Inflammatory macrophage treated with lipopolysaccharide for 4 hours (primary cell): ENCODE data around the gene TWIST2.

Source experiments
- DNase-seq: peaks from one replicate; pipeline ENCODE4 v3.0.0-alpha.2; 2020

Gene TWIST2

DNA sequence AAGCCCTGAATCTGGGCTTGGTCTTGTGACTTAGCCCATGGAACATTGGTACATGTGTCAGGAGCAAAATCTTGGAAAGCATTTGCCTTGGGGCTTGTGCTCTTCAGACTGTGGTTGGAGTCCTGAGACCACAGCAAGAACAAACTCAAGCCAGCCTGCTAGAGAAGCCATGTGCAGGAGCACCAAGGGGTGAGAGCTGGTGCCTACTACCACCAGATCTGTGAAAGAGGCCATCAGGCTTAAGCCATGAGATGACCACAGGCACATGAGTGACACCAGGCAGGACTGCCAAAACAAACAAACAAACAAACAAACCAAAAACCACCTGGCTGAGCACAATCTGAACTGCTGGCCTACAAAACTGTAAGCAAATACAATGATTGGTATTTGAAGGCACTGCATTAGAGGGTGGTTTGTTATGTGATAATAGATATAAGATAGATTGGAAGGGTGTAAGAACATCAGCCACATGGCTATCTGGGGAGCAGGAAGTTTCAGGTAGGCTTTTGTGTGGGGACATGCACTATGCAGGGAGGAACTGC is 9.0 kb upstream of the TWIST2 start:
- DNase-seq: no peak

DNA sequence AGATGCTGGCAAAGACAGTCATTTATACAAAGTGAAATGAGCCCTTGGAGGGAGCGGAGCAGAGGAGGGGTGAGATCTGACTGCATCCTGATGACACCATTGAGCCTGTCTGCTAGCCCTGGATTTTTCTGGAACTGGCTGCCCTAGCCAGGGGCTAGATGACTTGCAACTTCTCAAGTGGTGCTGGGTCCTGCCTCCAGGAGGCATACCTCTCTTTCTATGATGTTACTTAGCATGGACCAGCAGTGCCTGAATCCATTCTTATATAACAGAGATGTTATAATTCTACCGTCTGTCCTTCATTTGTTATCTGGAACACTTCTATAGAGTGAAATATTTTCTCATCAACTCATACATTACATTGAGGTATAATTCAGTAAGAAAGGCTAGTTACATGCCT is 8.5 kb upstream of the TWIST2 start:
- DNase-seq: no peak

DNA sequence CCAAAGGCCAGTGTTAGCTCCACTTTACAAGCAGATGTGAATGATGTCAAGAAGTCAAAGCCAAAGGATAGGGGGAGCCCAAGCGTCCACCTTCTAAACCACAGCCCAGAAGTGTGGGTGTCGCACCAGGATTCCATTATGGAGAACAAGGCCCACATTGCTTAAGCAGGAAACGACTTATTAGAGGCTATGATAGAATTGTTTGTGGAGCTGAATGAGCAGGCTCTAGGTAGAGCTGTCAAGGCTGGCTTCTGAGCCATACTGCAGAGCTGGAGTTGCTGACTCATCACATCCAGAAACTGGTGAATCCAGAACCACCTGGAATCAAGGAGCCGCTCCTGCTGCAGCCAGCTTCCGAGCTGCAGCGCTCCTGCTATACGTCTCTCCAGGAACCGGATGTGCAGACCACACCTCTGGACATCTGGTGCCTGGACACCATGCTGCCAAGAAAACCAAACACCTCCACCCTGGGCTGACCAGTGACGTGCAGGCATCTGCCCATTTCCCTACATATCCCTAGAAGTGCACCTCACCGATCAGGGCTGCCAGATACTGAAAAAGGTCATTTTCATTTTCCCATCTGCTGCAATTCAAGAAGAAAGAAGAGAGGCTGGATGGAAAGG is 6.2 kb upstream of the TWIST2 start:
- no peak for DNase-seq

DNA sequence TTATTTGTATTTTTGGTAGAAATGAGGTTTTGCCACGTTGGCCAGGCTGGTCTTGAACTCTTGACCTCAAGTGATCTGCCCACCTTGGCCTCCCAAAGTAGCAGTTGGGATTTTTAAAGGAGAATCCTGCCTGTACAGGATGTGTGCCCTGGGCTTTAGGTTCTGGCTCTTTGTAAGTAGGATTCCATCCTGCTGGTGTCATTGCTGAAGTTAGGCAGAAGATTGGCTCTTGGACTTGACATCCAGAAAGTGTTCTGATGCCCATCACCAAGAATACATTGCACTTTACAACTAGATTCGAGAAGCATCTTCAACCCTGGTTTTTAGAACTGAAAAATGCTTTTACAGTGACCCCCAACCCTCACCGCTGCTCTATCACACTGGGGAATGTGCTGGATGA is 4.4 kb upstream of the TWIST2 start:
- no peak for DNase-seq

DNA sequence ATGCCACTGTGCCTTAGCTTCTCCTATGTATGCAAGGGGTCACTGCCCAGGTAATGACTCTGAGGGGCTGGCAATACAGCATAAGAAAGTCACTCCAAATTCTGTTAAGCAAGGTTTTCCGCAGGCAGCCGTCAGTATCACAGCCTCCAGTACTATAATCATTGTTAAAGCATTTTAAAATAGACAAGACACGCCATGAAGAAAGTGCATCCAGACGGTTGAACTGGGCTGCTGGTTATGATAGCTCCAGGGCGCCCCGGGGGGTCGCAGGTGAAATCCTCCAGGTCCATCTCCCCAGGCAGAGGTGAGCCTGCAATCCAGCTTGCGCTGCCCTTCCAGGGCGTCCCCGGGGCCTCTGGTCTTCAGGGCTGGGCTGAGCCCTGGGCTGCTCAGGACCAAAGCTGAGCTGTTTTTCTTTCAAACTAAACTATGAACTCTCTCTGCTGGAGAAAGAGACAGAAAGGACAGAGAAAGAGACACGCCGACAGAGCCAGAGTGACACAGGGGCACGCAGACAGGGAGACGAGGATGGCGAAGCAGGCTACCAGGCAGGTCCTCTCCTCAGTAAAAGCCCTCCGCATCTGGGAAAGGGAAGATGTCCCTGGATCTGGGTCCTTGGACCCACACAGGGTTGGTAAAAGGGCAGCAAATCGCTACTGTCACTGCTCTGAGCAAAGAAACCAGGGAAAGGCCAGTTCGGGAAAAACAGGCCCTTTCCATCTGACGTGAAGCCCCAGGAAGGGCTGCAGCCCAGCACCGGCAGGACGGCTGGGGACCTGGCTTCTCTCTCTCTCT is 2.1 kb upstream of the TWIST2 start:
- no peak for DNase-seq

DNA sequence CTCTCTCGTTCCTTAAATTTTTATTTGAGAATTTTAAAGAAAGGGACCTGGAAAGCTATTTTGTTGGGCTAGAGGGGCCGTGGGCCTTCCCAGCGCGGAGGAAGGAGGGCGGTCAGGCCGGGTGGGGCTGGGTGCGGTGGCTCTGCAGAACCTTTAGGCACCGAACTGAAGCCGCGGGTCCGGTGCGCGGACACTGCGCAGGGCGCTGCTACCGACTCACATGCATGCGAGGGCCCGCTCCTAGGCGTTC is 1.6 kb upstream of the TWIST2 start:
- DNase-seq: no peak

DNA sequence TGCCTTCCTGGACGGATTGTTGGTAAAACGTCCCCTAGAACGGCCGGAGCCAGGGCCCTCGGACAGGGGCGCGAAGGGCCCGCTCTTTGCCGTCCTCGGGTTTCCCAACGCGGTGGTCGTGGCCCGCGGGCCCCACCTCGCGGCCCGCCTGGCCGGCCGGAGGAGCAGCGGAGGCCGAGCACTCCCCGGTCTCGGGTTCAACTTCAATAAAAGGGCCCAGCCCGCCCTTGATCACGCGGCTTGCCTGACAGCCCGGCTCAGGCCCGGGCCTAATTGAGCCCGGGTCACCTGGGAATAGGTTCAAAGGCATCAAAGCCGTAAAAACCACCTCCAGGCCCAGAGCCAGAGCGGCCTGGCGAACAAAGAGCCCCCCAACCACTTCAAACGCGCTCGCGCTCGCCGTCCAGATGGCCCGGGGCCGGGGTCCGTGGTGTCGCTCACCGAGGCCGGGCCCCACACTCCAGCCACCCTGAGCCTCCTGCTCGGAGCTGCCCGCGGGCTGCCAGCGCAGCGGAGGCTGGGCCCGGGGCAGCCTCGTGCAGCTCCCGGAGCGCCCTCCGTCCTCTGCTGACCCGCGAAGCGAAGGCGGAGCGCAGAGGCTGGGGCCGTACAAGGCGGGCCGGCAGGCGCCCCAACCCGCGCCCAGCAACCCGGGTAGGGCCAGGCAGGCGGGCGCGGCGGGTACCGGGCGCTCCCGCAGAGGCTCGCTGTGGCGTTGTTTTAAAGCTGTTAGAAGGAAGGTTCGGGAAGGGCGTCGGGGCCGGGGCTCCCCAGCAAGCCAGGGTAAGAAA is 1.1 kb upstream of the TWIST2 start:
- no peak for DNase-seq

DNA sequence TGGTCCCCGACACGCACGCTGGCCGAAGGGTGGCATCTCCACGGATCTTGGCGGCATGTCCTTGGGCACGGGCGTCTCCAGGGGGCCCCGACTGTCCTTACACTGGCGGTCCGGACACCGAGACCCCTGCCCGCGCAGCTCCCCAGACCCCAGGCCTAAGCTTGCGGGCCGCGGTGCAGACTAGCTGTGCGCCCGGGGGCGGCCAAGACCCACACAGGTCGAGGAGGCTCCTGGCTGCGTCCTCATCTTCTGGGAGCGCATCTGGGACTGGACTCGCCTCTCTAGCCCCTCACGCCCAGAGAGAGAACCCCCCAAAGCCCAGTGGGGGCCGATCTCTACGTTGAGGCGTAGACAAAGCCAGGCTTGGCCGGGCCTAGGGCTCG is 475 bp upstream of the TWIST2 start:
- no peak for DNase-seq

DNA sequence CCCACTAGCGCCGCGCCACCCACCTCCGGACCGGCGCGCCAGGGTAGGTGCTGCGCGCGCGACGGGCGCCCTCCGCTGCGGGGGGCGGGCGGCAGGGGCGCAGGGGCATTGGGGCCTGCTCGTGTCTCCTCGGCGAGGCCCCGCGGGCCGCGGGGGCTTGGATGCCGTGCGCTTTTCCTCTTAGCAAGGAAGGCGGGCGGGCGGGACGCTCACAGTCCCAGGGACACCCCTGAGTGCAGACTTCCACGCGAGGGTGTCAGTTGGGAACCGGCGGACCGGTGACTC is 748 bp downstream of the TWIST2 start:
- no peak for DNase-seq

DNA sequence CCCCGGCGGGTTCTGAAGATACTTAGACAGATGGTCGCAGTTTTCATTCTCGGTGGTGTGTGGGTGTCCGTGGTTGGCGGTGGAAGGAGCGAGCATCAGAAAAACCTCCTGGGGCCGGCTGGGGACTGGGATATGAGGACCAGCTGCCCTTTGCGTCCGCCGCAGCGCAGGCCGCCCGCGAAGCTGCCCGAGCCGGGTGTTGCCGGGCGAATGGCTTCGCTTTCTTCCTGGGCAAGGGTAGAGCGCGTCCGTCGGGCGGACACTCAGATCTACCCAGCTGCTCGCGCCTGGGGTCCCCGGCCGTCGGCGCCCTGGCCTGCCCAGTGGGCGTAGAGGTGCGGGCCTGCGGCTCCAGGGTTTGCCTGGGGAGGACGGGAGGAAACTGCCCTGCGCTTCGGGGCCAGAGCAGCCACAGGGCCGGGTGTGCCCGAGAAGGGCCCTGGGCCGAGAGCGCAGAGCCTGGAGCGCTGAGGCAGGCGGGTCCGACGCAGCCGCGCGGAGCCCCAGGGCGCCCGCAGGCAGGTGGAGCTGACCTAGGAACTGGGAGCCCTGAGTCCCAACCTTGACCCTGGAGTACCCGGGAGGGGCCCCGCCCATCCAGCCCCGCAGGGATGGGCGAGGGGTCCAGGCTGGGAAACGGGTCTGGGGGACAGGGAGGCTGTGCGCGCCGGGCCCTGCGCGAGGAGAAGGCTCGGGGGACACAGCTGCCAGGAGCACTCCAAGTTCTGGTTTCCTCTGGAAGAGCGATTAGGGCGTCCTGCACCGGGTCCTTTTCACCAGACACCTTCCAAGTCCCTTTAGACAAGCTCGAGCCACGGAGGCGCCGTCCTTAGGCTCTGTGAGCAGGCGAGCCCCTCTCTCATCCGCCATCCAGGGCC is 1.3 kb downstream of the TWIST2 start:
- DNase-seq: no peak

DNA sequence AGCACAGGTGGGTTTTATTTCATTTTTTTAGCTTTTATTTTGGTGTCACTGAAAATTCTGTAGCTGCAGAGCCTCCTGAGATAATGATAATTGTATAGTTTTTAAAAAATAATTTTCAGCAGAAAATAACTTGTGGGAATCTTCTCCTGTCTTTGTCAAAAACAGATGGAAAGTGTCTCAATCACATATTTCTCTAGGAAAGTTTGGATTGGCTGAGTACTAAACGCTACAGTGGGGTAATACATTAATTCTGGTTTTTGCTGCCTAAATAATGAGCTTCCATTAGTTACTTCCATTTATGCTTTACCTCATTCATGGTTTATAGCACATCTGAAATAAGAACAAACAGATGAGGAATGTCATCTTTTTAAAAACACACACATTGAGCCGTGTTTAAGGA is 2.2 kb downstream of the TWIST2 start:
- no peak for DNase-seq

DNA sequence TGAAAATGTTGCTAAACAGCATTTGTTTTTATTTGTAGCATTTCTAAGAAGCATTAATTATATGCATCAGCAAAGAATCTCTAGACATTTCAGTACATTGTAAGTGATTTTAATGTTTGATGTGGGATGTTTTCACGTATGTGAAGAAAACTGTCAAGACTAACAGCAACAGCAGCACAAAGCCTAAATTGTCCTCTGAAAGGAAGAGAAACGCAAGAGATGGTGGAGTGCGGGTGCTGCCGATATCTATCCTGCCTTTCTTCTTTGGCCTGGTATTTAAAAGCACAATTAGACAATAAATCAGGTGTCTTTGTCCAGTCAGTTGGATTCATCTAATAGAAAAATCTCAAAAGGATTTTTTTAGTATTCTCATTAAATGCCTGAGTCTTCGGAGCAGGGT is 3.1 kb downstream of the TWIST2 start:
- DNase-seq: no peak

DNA sequence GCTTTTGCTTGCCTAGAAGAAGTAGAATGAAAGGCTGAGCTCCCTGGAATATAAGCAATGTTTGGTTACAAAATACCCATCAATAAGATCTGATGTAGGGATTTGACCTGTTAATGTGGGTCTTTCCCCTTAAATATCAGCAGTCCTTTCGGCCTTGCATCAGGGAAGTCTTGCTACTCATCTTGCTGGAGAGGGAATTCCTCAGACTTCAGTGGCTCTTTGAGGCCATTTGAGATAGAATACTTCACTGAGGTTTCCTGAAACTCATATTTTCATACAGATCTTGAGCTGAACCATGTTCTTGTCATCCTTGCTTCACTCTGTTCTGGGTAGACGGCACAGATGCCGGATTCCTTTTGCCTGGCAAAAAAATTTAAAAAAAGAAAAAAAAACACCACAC is 3.9 kb downstream of the TWIST2 start:
- no peak for DNase-seq

DNA sequence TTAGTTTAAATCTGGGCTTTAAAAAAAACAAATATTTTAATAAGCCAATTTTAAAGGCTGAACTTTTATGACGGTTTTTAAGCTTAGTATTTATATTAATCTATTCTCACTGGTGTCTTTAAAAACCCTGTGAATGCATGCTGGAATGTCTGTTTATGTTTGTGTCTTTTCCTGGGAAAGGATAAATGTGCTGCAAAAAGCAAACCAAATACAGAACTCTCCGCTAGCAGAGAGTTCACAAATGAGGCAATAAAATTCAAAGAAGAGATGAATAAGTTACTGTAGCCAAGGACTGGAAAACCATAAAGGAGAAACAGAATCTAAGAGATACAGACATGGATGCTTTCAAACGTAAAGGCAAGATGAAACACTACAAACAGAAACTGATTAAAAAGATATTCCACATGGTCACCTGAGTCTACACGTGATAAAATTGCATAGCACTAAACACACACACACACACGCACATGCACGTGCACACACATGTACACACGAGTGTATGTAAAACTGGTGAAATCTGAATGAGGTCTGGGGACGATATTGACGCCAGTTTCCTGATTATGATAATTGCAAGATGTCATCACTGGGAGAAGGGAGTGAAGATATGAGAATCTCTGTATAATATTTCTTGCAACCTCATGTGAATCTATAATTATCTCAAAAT is 4.5 kb downstream of the TWIST2 start:
- DNase-seq: no peak

DNA sequence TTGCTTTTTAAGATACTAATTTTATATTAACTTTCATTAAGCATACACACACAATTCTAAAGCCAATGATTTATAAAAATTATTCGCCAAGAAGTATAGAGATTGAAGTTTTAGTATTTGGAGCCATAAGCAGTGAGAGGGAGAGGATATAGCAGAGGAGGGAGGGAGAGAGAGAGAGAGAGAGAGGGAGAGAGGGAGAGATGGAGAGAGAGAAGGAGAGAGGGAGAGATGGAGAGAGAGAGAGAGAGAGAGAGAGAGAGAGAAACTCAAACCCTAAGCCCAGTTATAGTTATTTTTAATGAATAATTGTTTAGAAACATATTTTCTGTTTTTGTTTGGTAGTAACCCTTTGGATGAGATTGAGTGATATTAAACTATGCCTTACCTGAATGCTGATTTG is 5.3 kb downstream of the TWIST2 start:
- no peak for DNase-seq

DNA sequence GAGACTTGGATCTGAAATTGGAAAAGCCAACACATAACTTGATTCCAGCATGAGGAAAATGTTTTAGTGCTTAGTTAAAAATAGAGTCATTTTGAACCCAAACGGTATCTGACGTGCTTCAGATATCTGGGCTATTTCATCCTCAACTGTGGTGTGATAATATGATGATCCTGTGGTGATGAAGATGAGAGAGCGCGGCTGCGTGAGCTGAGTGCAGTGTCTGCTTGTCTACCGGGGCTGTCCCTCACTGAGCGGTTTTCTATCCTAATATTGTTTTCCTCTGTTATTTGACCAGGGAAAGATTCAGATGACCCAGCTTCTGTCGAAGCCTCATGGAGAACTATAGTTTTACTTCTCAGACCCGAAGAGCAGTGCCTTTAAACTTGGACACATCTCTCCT is 5.8 kb downstream of the TWIST2 start:
- DNase-seq: no peak

DNA sequence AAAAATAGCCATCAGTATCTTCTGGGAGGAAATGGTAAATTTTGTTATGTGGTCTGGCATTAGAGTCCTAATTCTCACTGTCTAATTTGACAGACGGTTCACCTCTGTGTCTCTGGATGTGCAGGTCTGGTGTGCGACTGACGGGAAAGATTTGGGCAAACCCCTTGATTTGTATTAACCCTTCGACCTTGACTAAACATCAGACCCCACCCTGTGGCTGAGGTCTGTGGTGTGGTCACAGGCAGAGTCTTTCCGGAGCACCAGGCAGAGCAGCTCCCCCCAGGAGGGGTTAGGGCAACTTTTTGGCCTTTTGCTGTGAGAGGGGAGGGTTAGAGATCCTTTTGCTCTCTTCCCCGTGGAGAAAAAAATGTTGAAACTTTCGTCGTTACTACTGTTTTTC is 6.4 kb downstream of the TWIST2 start:
- no peak for DNase-seq

DNA sequence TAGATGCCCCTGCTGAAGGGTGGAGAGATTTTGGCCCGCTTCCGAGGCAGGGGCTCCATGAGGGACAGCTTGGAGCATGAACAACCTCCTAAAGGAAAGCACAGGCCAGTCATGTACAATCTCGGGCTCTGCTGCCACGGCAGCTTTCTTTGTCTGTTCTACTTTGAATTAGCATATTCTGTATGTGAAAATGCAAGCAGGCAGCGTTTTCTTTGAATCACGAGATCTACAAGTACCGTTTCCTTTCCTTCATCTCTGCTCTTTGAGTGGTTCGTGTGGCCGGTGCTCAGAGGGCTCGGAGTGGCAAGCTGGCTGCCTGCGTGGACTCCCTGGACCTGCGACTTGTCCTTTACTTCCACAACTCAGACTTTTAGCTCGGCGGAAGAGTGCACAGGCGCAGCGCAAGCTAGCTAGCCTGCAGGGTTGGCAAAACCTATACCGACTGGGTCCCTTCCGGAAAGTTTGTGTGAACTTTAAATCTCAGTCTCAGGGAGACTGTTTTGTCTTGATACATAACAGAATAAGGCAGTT is 6.9 kb downstream of the TWIST2 start:
- no peak for DNase-seq

DNA sequence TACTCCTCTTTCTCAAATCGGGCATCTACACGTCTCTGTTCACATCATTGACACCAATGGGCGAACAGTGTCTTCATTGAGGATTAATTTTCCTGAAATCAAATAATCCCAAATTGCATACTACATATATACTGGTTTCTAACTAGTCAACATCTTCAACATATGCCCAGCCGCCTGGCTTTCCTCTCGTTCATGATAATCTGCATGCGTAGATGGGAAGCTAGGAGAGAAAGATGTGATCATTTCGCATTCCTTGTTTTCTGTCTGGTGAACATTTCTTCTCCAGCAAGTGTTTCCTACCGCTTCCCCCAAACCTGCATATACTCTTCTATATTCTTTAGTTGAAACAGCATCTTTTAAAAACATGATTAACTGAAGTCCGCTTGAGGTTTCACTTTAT is 7.4 kb downstream of the TWIST2 start:
- DNase-seq: no peak

DNA sequence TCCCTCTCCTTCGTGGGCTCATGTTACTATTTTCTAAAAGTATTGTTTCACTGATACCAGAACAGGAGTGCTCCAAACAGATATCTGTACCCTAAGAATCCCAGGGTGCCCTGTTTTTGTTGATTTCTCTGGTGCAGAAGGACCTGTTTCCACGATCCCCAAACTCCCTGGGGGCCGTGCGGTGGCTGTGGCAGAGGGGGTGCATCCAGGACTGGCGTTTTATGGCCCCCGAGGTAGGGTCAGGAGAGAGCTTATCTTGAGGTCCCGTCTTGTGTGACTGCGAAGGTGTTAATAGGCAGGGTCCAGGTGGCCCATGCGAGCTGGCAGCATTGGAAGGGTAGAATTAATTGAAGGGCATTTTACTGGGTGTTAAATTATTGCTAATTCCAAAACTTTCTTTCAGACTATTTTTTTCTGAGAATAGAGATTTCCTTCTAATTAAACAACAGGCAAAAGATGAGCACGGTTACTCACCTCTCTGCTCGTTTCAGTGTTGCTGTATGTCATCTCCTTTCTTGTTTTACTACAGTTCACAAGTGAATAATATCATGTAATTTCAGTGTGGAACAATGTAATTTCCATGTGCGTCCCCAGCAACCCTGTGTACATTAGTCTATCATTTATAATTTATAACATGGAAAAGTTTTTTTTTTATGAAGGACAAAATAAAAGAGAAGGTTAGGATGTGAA is 8.2 kb downstream of the TWIST2 start:
- DNase-seq: no peak

DNA sequence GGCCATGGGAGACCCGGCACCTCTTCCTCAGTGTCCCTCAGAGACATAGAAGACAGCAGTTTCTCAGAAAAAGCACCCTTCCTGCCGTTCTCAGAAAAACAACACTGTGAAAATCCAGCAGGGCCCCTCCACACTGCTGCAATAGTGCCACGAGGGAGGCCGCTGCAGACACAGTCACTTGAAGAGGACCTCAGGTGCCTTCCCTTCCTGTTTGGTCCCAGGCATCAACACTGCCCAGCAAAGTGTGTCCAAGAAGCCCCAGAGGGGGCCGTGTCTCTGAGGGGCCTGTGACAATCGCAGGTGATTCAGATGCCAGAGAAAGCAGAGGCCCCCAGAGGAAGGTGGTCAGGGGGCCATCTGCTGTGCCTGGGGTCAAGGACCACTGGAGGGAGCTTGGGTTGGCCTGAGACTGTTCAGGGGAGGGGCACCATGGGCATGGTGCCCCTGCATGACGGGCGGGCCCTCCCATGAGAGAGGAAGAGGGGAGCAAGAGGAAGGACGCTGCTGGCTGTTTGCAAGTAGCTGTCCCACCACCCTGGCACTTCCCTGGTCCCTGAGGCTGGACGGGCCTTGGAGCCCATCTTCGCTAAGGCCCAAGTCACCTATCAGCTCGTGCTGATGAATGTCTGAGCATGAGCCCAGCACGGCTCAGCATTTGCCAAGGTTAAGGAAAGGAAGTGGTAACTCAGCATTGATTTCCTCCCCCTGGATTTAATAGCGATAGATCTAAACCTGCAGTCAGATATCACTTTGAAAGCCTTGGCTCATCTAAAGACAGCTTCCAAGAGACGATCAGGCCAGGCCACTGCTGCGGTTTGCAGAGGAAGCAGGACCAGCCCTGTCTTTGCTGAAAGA is 9.1 kb downstream of the TWIST2 start:
- DNase-seq: no peak
